ENCODE results near the gene DGKG. TPM values are rescaled to one million over a fixed set of nuclear protein-coding genes. Genes with fewer than 3 reads are reported as not detected.

DGKG gene
- total RNA-seq, 4 donors from 2014 or later = 0.84 to 5.8 (median 2.9) TPM

DNA sequence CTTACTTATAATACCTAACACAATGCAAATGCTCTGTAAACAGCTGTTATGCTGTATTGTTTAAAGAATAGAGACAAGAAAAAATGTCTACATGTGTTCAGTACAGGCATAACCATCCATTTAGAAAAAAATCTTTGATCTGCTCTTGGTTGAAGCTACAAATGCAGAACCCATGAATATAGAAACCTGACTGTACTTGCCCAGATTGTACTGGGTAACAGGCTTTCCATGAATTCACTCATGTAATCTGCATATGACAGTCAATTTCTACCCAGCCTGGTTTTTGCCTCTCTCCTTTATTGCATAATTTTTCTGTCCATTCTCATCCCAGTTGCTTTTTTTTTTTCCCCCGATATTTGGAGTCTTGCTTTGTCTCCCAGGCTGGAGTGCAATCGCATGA is 190.5 kb downstream of the DGKG start:
- DNase-seq (ENCODE audit: low spot score) = no peak
- ATAC-seq (ENCODE audit: low FRiP score) = no peak
- TF ChIP-seq, protein P1, sequence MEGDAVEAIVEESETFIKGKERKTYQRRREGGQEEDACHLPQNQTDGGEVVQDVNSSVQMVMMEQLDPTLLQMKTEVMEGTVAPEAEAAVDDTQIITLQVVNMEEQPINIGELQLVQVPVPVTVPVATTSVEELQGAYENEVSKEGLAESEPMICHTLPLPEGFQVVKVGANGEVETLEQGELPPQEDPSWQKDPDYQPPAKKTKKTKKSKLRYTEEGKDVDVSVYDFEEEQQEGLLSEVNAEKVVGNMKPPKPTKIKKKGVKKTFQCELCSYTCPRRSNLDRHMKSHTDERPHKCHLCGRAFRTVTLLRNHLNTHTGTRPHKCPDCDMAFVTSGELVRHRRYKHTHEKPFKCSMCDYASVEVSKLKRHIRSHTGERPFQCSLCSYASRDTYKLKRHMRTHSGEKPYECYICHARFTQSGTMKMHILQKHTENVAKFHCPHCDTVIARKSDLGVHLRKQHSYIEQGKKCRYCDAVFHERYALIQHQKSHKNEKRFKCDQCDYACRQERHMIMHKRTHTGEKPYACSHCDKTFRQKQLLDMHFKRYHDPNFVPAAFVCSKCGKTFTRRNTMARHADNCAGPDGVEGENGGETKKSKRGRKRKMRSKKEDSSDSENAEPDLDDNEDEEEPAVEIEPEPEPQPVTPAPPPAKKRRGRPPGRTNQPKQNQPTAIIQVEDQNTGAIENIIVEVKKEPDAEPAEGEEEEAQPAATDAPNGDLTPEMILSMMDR (IDR thresholded peaks at IDR 0.05) = no peak

DNA sequence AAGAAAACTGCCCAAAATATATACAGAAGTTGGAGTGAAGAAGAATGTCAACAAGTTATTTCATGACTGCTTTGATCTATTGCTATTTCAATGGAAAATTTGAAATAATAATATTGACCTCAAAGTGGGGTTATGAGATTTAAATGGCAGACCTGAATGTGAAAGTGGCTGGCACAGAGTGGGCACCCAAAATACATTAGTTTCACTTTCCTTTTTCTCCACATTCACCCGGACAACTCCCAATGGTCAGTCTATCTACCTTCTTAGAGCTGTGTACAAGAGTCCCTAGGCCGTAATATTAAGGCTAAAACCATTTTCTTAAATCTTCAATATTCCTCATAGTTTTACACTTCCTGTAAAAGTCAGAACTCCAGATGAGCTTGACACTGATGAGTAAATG is 191.5 kb downstream of the DGKG start:
- TF ChIP-seq, protein P1 (IDR thresholded peaks at IDR 0.05) = no peak
- no peak for DNase-seq (ENCODE audit: low spot score)
- no peak for ATAC-seq (ENCODE audit: low FRiP score)

DNA sequence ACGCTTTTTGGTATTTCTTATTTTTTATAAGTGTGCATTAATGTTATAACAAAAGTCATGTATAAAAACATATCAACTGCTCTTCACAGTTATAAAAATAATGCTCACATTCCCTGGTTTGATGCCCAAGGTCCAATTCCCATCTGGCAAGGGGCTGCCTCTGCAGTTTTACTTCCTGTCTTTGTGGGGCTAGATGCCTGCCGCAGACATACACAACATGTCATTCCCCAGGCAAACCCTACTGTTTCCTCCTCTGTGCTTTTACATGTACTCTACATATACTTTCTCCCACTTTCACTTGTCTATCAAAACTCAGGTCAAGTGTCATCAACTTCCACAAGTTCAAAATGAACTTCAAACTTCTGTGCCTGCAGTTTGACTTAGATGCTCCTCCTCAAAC is 192.7 kb downstream of the DGKG start:
- ATAC-seq (ENCODE audit: low FRiP score) (no peak), DNase-seq (ENCODE audit: low spot score) (no peak)
- TF ChIP-seq, protein P1 (IDR thresholded peaks at IDR 0.05) = no peak

DNA sequence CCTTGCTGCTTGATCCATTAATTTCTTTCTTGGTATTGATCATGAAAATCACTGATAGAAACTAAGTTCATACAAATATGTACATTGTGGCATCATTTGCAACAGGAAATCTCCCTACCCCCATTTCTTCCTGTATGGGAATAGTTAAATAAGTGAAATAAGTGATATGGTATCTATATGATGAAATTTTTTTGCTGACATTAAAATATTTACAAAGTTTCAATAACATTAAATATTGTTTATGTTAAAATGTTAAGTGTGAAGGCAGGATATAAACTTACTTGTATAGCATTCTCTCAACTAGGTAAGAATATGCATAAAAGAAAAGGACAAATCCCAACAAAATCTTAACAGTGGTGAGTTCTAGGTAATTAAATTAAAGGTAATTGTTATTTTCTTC is 193.1 kb downstream of the DGKG start:
- DNase-seq (ENCODE audit: low spot score) = no peak
- TF ChIP-seq, protein P1 (IDR thresholded peaks at IDR 0.05) = no peak
- no peak for ATAC-seq (ENCODE audit: low FRiP score)

DNA sequence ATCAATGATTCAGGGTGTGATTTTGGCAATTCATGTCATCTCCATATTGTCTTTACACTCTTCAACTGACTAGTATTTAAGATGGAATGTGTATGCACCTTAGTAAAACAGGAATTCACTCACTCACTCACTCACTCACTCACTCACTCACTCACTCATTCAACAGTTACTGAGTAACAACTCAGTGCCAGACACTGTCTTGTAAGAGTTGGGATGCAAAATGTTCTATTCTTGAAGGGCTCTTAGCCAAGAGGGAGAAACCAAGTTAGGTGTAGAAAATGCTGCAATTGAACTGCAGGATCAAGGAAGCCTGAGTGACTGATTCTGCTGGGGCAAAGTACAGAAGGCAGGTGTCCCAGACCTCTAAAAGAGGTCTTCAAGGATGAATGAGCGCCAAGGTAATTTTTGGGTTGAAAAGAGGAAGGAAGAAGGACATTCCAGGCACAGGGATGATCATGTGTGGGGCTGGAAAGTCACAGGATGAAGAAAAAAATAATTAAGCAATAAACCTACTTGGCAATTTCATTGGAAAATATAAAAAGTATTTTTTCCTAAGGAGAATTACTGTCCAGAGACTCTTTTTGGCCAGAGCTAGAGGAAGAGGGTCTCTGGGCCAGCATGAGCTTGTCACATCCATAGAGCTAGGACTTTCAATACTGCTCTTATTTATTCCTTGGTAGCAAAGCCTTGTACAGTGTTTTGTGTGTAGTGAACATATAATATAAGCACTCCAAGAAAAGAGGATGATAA is 194.2 kb downstream of the DGKG start:
- no peak for DNase-seq (ENCODE audit: low spot score)
- TF ChIP-seq, protein P1 (IDR thresholded peaks at IDR 0.05) = no peak
- ATAC-seq (ENCODE audit: low FRiP score) = no peak

DNA sequence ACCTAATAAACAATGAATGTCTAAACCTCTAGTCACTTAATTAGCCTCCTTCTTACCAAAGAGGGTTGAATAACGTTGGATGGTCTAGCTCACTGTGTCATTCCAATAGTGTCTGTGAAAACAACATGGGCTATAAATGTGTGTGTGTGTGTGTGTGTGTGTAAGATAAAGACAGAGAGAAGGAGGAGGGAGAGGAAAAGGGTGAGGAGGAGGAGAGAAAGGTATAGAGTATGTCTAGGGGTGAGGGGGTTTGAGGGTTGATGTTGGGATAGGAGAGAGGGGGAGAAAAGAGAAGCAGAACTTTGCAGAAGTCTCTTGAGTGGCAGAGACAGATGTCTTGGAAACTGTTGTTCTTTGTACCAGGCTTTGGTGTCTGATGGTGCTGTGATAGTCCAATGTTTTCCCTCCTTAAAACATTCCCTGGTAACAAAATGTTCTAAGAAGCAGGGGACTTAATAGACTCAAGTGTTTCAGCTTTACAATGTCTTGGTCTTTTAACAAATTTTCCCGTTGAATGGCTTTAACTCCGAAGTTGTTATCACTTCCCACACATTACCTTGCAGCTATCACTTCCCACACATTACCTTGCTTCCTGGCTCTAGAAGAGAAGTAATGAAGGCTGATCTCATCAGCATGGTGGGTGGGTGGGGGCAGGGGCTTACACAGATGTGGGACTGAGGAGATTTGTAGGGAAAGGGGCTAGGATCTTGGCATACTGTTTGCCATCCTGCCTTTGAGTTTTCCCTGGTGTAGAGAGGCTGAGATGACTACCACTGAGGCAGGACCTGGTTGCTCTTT is 195.3 kb downstream of the DGKG start:
- DNase-seq (ENCODE audit: low spot score) (no peak), ATAC-seq (ENCODE audit: low FRiP score) (no peak)
- TF ChIP-seq, protein P1 (IDR thresholded peaks at IDR 0.05) = no peak

All from omental fat pad (tissue), 4 donors.